ENCODE data around the gene SYCE3.

- TF ChIP-seq, protein P1, sequence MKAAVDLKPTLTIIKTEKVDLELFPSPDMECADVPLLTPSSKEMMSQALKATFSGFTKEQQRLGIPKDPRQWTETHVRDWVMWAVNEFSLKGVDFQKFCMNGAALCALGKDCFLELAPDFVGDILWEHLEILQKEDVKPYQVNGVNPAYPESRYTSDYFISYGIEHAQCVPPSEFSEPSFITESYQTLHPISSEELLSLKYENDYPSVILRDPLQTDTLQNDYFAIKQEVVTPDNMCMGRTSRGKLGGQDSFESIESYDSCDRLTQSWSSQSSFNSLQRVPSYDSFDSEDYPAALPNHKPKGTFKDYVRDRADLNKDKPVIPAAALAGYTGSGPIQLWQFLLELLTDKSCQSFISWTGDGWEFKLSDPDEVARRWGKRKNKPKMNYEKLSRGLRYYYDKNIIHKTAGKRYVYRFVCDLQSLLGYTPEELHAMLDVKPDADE (IDR thresholded peaks at IDR 0.05) = no peak
- TF ChIP-seq REST (IDR thresholded peaks at IDR 0.05; ENCODE audit: unreplicated experiment) (no peak), CTCF (conservative IDR thresholded peaks at IDR 0.05; ENCODE audit: low read depth in 2 of 2) (no peak), EZH2 (IDR thresholded peaks at IDR 0.05; ENCODE audit: low read depth, unreplicated experiment) (peak; percentile 57), EZH2phosphoT487 (IDR thresholded peaks at IDR 0.05; ENCODE audit: unreplicated experiment) (no peak), ZNF114 (CRISPR knock-in tag; IDR thresholded peaks at IDR 0.05) (no peak), POLR2AphosphoS5 (IDR thresholded peaks at IDR 0.05; ENCODE audit: low read depth) (no peak), CREB1 (CRISPR knock-in tag; IDR thresholded peaks at IDR 0.05; ENCODE audit: low read depth) (no peak), STAT1 (IDR thresholded peaks at IDR 0.05; ENCODE audit: unreplicated experiment) (no peak), ZNF331 (CRISPR knock-in tag; IDR thresholded peaks at IDR 0.05; ENCODE audit: low read depth) (no peak), JUNB (IDR thresholded peaks at IDR 0.05; ENCODE audit: unreplicated experiment) (no peak), NANOG (IDR thresholded peaks at IDR 0.05; ENCODE audit: borderline replicate concordance) (no peak), ZNF462 (CRISPR knock-in tag; IDR thresholded peaks at IDR 0.05) (no peak)
Observed at GRCh38 chr22:50531962-50532674, 30.6 kb downstream of the SYCE3 start.

Measured in GM23338 (cell line).